MM.1S (cell line): ENCODE results near the gene ANGPTL3.

Experiments
- DNase-seq: peaks from one replicate; pipeline ENCODE4 v3.0.0-alpha.2; 2015
- H2AFZ ChIP-seq: fragments of 300-600 bp; sonication (generic); 2 replicates; pipeline ENCODE4 v1.6.0; 2016; ENCODE audit warnings: antibody characterized with exemption, low read length
- H3F3A ChIP-seq: fragments of 300-600 bp; sonication (generic); 2 replicates; pipeline ENCODE4 v1.6.1; 2016; ENCODE audit warnings: mild to moderate bottlenecking, antibody characterized with exemption, low read length, moderate library complexity, mixed read lengths; ENCODE audit not compliant: insufficient read depth
- H3K27ac ChIP-seq: fragments of 300-600 bp; sonication (generic); 2 replicates; pipeline ENCODE4 v1.5.1; 2016; ENCODE audit warnings: mild to moderate bottlenecking, low read length
- H3K27me3 ChIP-seq: fragments of 300-600 bp; sonication (generic); replicated peaks from 2 replicates; pipeline ENCODE4 v1.6.0; 2016; ENCODE audit warnings: low read length; ENCODE audit not compliant: insufficient read depth
- H3K36me3 ChIP-seq: fragments of 300-600 bp; sonication (generic); replicated peaks from 2 replicates; pipeline ENCODE4 v1.6.1; 2016; ENCODE audit warnings: mild to moderate bottlenecking, low read length, mixed read lengths; ENCODE audit not compliant: insufficient read depth
- H3K4me1 ChIP-seq: fragments of 300-600 bp; sonication (generic); 2 replicates; pipeline ENCODE4 v1.6.1; 2016; ENCODE audit warnings: low read length, mixed read lengths
- H3K4me2 ChIP-seq: fragments of 300-600 bp; sonication (generic); 2 replicates; pipeline ENCODE4 v1.6.0; 2016; ENCODE audit warnings: low read depth, low read length
- H3K4me3 ChIP-seq: fragments of 300-600 bp; sonication (generic); 2 replicates; pipeline ENCODE4 v1.5.1; 2016; ENCODE audit warnings: low read length, mixed read lengths
- H3K79me2 ChIP-seq: fragments of 300-600 bp; sonication (generic); 2 replicates; pipeline ENCODE4 v1.6.1; 2016; ENCODE audit warnings: mixed run types, low read length, mixed read lengths
- H3K9ac ChIP-seq: fragments of 300-600 bp; sonication (generic); 2 replicates; pipeline ENCODE4 v1.6.1; 2016; ENCODE audit warnings: low read length, mixed read lengths
- H3K9me2 ChIP-seq: fragments of 300-600 bp; sonication (generic); replicated peaks from 2 replicates; pipeline ENCODE4 v1.6.1; 2016; ENCODE audit warnings: mild to moderate bottlenecking, low read length, mixed read lengths; ENCODE audit not compliant: insufficient read depth
- H3K9me3 ChIP-seq: fragments of 300-600 bp; sonication (generic); replicated peaks from 2 replicates; pipeline ENCODE4 v1.6.1; 2016; ENCODE audit warnings: mild to moderate bottlenecking, low read length, mixed read lengths; ENCODE audit not compliant: insufficient read depth
- H4K20me1 ChIP-seq: fragments of 300-600 bp; sonication (generic); 2 replicates; pipeline ENCODE4 v1.6.1; 2016; ENCODE audit warnings: mild to moderate bottlenecking, low read length, moderate library complexity, mixed read lengths; ENCODE audit not compliant: insufficient read depth
- EZH2 ChIP-seq: fragments of 300-600 bp; sonication (generic); optimal IDR thresholded peaks from 2 replicates; pipeline ENCODE3; 2017; ENCODE audit warnings: low read depth, mild to moderate bottlenecking, antibody characterized with exemption, low read length, mixed read lengths
- EZH2phosphoT487 ChIP-seq: fragments of 300-600 bp; sonication (generic); IDR thresholded peaks from 2 replicates; pipeline ENCODE4 v1.6.1; 2018; ENCODE audit warnings: antibody characterized with exemption, low read length
- TF ChIP-seq, protein P1 (sequence below): fragments of 300-600 bp; sonication (generic); IDR thresholded peaks from 2 replicates; pipeline ENCODE4 v1.5.1; 2016; ENCODE audit warnings: antibody characterized with exemption, low read length, mixed read lengths

Gene ANGPTL3

DNA sequence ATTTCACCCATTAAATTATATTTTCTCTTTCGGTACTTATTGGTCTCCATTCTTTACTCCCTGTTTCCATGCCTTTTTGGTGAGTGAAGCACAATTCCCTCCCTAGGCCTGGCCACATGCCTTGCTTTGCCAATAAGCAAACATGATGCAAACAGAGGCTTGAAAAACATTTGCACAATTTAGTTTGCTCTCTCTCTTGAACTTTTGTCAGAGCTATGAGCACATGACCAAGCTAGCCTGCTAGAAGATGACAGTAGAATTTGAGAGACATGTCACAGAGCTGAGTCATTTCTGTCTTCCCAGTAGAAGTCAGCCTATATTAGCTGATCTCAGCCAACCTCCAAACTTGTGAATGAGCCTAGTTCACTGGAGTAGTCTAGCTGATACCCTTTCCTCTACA is 24.6 kb downstream of the ANGPTL3 start:
- H3K27ac ChIP-seq: no peak overlapping the region

DNA sequence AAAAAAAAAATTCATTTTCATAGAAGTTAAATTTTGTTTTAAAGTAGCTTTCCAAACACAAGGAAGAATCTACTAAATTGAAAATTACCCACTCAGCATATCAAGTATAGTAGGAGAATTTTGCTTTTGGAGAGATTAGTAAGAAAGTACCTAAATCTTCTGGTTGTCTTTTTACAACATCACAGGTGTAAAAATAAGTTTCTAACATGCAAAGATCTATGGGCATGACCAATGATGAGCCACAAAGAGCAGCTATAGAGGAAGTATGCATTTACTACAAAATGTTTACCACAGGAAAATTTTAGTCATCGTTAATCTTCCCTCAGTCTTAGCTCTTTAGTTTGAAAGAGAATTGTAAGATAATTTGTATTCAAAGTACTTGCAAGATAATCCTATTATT is 28.1 kb downstream of the ANGPTL3 start:
- H3K4me3 ChIP-seq: no peak overlapping the region

More for the DNA sequence above, 24.6 kb downstream of the ANGPTL3 start:
- Histone ChIP-seq H3K4me2 (no peak overlapping the region), H3K36me3 (no peaks in the 10 kb centered on the region), H3K4me3 (no peak overlapping the region), H3K27me3 (no peaks in the 10 kb centered on the region), H2AFZ (no peak overlapping the region), H3K4me1 (no peaks in the 10 kb centered on the region), H3K79me2 (no peaks in the 10 kb centered on the region), H3K9me2 (no peaks in the 10 kb centered on the region), H4K20me1 (no peaks in the 10 kb centered on the region), H3K9ac (no peak overlapping the region), H3K9me3 (no peaks in the 10 kb centered on the region), H3F3A (no peaks in the 10 kb centered on the region)
- TF ChIP-seq, protein P1, sequence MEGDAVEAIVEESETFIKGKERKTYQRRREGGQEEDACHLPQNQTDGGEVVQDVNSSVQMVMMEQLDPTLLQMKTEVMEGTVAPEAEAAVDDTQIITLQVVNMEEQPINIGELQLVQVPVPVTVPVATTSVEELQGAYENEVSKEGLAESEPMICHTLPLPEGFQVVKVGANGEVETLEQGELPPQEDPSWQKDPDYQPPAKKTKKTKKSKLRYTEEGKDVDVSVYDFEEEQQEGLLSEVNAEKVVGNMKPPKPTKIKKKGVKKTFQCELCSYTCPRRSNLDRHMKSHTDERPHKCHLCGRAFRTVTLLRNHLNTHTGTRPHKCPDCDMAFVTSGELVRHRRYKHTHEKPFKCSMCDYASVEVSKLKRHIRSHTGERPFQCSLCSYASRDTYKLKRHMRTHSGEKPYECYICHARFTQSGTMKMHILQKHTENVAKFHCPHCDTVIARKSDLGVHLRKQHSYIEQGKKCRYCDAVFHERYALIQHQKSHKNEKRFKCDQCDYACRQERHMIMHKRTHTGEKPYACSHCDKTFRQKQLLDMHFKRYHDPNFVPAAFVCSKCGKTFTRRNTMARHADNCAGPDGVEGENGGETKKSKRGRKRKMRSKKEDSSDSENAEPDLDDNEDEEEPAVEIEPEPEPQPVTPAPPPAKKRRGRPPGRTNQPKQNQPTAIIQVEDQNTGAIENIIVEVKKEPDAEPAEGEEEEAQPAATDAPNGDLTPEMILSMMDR: no peak
- TF ChIP-seq EZH2phosphoT487: no peak
- TF ChIP-seq EZH2: no peak
- no peak for DNase-seq

DNA sequence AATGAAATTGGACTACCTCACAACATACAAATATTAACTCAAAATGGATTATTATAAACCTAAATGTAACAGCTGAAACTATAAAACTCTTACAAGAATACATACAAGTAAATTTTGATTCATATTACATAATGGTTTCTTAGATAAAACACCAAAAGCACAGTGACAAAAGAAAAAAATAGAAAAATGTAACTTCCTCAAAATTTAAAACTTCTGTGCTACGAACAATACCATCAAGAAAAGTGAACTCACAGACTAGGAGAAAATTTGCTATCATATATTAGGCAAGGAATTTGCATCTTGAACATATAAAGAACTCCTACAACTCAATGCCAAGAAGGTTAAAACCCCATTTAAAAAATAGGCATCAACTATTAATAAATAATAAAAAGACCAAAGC is 31.2 kb downstream of the ANGPTL3 start:
- Histone ChIP-seq H3K36me3 (no peaks in the 10 kb centered on the region), H3K4me3 (no peak overlapping the region), H3K27ac (no peak overlapping the region), H3K4me2 (no peak overlapping the region), H2AFZ (no peak overlapping the region), H3K27me3 (no peaks in the 10 kb centered on the region), H3F3A (no peaks in the 10 kb centered on the region), H3K9me3 (no peaks in the 10 kb centered on the region), H4K20me1 (no peaks in the 10 kb centered on the region), H3K4me1 (no peaks in the 10 kb centered on the region), H3K9ac (no peak overlapping the region), H3K79me2 (no peaks in the 10 kb centered on the region), H3K9me2 (no peaks in the 10 kb centered on the region)
- DNase-seq: no peak
- TF ChIP-seq EZH2 (no peak), EZH2phosphoT487 (no peak)
- TF ChIP-seq, protein P1: no peak

More for the DNA sequence above, 28.1 kb downstream of the ANGPTL3 start:
- Histone ChIP-seq H3K9ac (no peak overlapping the region), H3K27ac (no peak overlapping the region), H3K9me2 (no peaks in the 10 kb centered on the region), H3K36me3 (no peaks in the 10 kb centered on the region), H3K4me2 (no peak overlapping the region), H4K20me1 (no peaks in the 10 kb centered on the region), H3K4me1 (no peaks in the 10 kb centered on the region), H3F3A (no peaks in the 10 kb centered on the region), H3K79me2 (no peaks in the 10 kb centered on the region), H2AFZ (no peak overlapping the region), H3K27me3 (no peaks in the 10 kb centered on the region), H3K9me3 (no peaks in the 10 kb centered on the region)
- TF ChIP-seq EZH2 (no peak), EZH2phosphoT487 (no peak)
- TF ChIP-seq, protein P1: no peak
- no peak for DNase-seq
